GM12878 (cell line): ENCODE data around the gene CCSER1.

Experiments
- CTCF ChIP-seq, 3 experiments: IDR thresholded peaks in 2 of 3; conservative IDR thresholded peaks in 1 of 3; 2 replicates each; pipeline ENCODE4 v1.5.1; 2011; ENCODE audit warnings: low read depth in 3 of 3, low read length in 3 of 3, mild to moderate bottlenecking in 3 of 3, control low read depth in 2 of 3, moderate library complexity in 2 of 3, inconsistent platforms in 1 of 3, mixed read lengths in 1 of 3; ENCODE audit not compliant: control insufficient read depth in 2 of 3, insufficient read depth in 1 of 3; ENCODE audit errors: extremely low read depth in 1 of 3
- EGR1 ChIP-seq, 2 experiments: IDR thresholded peaks; 1 replicate in 1 of 2; 2 replicates in 1 of 2; pipeline ENCODE4 v1.6.1; 2011 to 2012; ENCODE audit warnings: low read depth in 2 of 2, low read length in 2 of 2, borderline replicate concordance in 1 of 2, mild to moderate bottlenecking in 1 of 2, moderate library complexity in 1 of 2
- POLR2A ChIP-seq: IDR thresholded peaks from 2 replicates; pipeline ENCODE4 v1.6.1; 2011; ENCODE audit warnings: low read depth, mild to moderate bottlenecking, low read length
- RELA ChIP-seq: fragments of 450-650 bp; IDR thresholded peaks from 2 replicates; pipeline ENCODE4 v1.8.0; 2014; ENCODE audit warnings: borderline replicate concordance; ENCODE audit not compliant: partially characterized antibody
- RFX5 ChIP-seq: IDR thresholded peaks from 2 replicates; pipeline ENCODE4 v1.6.1; 2011; ENCODE audit warnings: low read depth, low read length, improper control_type of control experiment
- SMC3 ChIP-seq: IDR thresholded peaks from 2 replicates; pipeline ENCODE4 v1.6.1; 2011; ENCODE audit warnings: low read length, improper control_type of control experiment, borderline replicate concordance
- YY1 ChIP-seq: IDR thresholded peaks from 2 replicates; pipeline ENCODE4 v1.6.1; 2011; ENCODE audit warnings: low read depth, mild to moderate bottlenecking, low read length
- ZNF592 ChIP-seq: fragments of 450-650 bp; IDR thresholded peaks from 2 replicates; pipeline ENCODE4 v1.6.1; 2017; ENCODE audit warnings: mild to moderate bottlenecking, moderate library complexity

- TF ChIP-seq CTCF (IDR thresholded peaks at IDR 0.05 in 2 of 3, conservative IDR thresholded peaks at IDR 0.05 in 1 of 3; ENCODE audit: control insufficient read depth in 2 of 3, extremely low read depth in 1 of 3, insufficient read depth in 1 of 3, low read depth in 3 of 3, low read length in 3 of 3) (no peak), YY1 (no peak), POLR2A (no peak), SMC3 (no peak), RELA (no peak), RFX5 (no peak), ZNF592 (no peak), EGR1 (IDR thresholded peaks at IDR 0.05; ENCODE audit: borderline replicate concordance in 1 of 2, low read depth in 2 of 2, low read length in 2 of 2) (no peak)
These were observed 1473.1 kb downstream of the CCSER1 start for GRCh38 chr4:91600301-91600700.
